Glutamatergic neuron (in vitro differentiated cells): ENCODE data around the gene IDI1. TPM values are rescaled to one million over a fixed set of nuclear protein-coding genes. Genes with fewer than 3 reads are reported as not detected.

ENCODE experiments used
- DNase-seq: peaks from one replicate; pipeline ENCODE4 v3.0.0; 2022
- H3K27ac Mint-ChIP-seq: one replicate; pipeline ENCODE4 v1.8.0; 2020; ENCODE audit warnings: mild to moderate bottlenecking, mixed read lengths, inconsistent platforms; ENCODE audit not compliant: unreplicated experiment
- H3K27me3 Mint-ChIP-seq: one replicate; pipeline ENCODE4 v1.8.0; 2020; ENCODE audit warnings: mild to moderate bottlenecking, moderate library complexity, mixed read lengths, inconsistent platforms; ENCODE audit not compliant: unreplicated experiment
- H3K36me3 Mint-ChIP-seq: one replicate; pipeline ENCODE4 v1.8.0; 2020; ENCODE audit warnings: mild to moderate bottlenecking, mixed read lengths, inconsistent platforms; ENCODE audit not compliant: unreplicated experiment
- H3K4me1 Mint-ChIP-seq: one replicate; pipeline ENCODE4 v1.8.0; 2020; ENCODE audit warnings: mild to moderate bottlenecking, low read depth, mixed read lengths, inconsistent platforms; ENCODE audit not compliant: unreplicated experiment
- H3K4me3 Mint-ChIP-seq: one replicate; pipeline ENCODE4 v1.8.0; 2020; ENCODE audit warnings: mild to moderate bottlenecking, mixed read lengths, inconsistent platforms; ENCODE audit not compliant: unreplicated experiment
- H3K9me3 Mint-ChIP-seq: one replicate; pipeline ENCODE4 v1.8.0; 2020; ENCODE audit warnings: mild to moderate bottlenecking, moderate library complexity, mixed read lengths, inconsistent platforms; ENCODE audit not compliant: unreplicated experiment
- total RNA-seq: library from RNA; stranded (reverse); fragmentation: NEBNext Ultra II Directional; extraction: Animal tissue kit (Norgen Biotek cat#: 25700); gene quantifications from one replicate; pipeline ENCODE4 v1.2.1, GENCODE V29; 2021; ENCODE audit not compliant: unreplicated experiment
- TF ChIP-seq, protein P1 (sequence below): fragments of 200-600 bp; sonication (generic); IDR thresholded peaks from one replicate; pipeline ENCODE4 v1.5.0; 2021; ENCODE audit not compliant: partially characterized antibody, unreplicated experiment

IDI1 gene
- total RNA-seq, 1 donor from 2014 or later: 103 TPM

DNA sequence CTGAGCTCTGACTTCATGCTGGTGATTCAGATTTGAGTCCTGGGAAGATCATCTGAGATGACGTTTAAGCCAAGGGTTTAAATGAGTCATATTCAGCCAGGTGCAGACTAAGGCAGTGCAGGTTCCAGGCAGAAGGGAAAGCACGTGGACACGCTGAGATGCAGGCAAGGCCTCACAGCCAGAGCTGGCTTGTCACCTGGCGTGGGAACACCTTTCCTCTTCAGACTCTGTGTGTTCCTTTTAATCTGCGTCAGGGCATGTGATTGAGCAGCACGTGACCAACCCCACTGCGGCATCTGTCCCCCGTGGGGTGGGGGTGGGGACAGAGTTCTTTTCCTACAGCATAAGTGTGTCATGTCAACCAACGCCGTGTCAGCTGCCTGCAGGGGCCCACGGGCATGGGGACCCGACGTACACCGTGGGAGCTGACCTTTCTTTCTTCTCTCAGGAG is 12.6 kb downstream of the IDI1 start:
- TF ChIP-seq, protein P1, sequence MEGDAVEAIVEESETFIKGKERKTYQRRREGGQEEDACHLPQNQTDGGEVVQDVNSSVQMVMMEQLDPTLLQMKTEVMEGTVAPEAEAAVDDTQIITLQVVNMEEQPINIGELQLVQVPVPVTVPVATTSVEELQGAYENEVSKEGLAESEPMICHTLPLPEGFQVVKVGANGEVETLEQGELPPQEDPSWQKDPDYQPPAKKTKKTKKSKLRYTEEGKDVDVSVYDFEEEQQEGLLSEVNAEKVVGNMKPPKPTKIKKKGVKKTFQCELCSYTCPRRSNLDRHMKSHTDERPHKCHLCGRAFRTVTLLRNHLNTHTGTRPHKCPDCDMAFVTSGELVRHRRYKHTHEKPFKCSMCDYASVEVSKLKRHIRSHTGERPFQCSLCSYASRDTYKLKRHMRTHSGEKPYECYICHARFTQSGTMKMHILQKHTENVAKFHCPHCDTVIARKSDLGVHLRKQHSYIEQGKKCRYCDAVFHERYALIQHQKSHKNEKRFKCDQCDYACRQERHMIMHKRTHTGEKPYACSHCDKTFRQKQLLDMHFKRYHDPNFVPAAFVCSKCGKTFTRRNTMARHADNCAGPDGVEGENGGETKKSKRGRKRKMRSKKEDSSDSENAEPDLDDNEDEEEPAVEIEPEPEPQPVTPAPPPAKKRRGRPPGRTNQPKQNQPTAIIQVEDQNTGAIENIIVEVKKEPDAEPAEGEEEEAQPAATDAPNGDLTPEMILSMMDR: no peak
- no peak overlapping the region for H3K4me3 Mint-ChIP-seq
- no peak overlapping the region for H3K27ac Mint-ChIP-seq
- H3K4me1 Mint-ChIP-seq: peaks cover 10% of the 10 kb centered on the region
- H3K27me3 Mint-ChIP-seq: peaks cover 5% of the 10 kb centered on the region
- H3K36me3 Mint-ChIP-seq: no peaks in the 10 kb centered on the region
- no peak for DNase-seq
- H3K9me3 Mint-ChIP-seq: peaks cover 2% of the 10 kb centered on the region

DNA sequence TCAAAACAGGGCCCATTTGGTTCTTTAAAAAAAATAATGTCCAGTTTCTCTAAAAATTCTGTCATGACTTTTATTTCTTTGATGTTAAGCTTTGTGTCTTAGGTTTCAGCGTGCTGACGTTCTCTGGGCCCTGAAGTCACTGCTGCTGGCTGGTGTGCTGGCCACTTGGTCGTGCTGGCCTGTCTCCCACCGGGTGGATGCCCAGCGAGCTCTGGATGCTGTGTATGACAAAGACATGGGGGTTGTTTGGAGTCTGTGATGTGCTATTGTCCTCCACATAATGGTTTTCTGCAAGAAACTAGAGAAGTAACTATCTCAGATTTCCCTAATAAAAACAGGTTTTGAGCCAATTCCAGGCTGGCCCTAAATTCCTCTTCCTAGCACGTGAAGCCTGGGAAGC is 13.7 kb downstream of the IDI1 start:
- no peak overlapping the region for H3K4me3 Mint-ChIP-seq
- no peak overlapping the region for H3K27ac Mint-ChIP-seq
- peaks cover 2% of the 10 kb centered on the region for H3K9me3 Mint-ChIP-seq
- H3K36me3 Mint-ChIP-seq: no peaks in the 10 kb centered on the region
- no peak for DNase-seq
- TF ChIP-seq, protein P1: no peak
- peaks cover 10% of the 10 kb centered on the region for H3K4me1 Mint-ChIP-seq
- H3K27me3 Mint-ChIP-seq: peaks cover 5% of the 10 kb centered on the region

DNA sequence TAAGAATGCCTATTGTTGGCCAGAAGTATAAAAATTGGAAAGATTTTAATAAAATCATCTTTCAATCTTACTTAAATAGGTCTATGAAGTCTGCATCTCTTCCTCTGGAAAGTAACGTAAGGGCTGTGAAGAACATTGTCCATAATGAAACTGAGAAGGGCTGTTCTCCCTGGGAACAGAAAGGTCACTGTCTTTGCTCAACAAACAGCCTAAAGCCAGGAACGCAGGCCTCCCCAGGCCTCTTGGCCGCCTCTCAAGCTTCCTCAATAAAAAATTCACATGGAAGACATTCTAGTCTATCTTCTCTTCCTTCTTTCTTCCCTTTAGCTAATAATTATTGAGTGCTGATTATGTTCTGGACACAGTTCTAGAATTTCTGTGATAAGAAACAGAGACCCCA is 14.2 kb downstream of the IDI1 start:
- H3K27ac Mint-ChIP-seq: no peak overlapping the region
- peaks cover 2% of the 10 kb centered on the region for H3K9me3 Mint-ChIP-seq
- DNase-seq: no peak
- TF ChIP-seq, protein P1: no peak
- peaks cover 3% of the 10 kb centered on the region for H3K27me3 Mint-ChIP-seq
- H3K36me3 Mint-ChIP-seq: no peaks in the 10 kb centered on the region
- peaks cover 7% of the 10 kb centered on the region for H3K4me1 Mint-ChIP-seq
- no peak overlapping the region for H3K4me3 Mint-ChIP-seq

DNA sequence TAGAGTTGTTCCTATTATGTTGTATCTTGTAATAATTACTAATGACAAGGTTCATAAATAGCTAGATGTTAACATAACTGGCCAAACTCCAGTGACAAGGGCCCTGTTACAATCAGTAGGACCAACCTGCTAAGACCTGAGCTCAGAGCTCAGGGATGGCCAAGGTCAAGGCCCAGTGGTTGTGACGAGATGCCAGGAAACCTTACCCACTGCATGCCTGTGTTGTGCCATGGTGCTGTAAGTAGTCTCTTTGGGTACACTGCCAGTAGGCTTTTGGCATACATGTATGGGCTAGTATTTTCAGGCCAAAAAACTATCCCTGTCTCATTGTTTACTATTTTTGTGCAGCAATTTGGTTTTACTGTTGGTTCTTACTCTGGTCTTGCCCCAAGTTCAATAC is 15.3 kb downstream of the IDI1 start:
- Mint-ChIP-seq H3K4me3 (no peak overlapping the region), H3K27ac (no peak overlapping the region), H3K36me3 (no peaks in the 10 kb centered on the region), H3K4me1 (peaks cover 7% of the 10 kb centered on the region), H3K9me3 (peaks cover 2% of the 10 kb centered on the region), H3K27me3 (peaks cover 3% of the 10 kb centered on the region)
- TF ChIP-seq, protein P1: no peak
- no peak for DNase-seq

DNA sequence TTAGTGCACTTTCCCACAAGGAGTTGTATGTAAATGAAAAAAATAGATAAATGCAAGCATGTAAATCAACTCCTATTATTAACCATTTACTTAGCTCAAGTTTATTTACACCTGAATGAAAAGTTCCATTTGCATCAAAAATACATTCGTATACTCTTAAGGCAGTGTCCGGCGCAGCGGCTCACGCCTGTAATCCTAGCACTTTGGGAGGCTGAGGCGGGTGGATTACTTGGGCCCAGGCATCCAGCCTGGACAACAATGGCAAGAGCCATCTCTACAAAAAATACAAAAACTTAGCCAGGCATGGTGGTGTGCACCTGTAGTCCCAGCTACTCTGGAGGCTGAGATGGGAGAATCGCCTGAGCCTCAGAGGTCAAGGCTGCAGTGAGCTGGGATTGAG is 19.1 kb downstream of the IDI1 start:
- Mint-ChIP-seq H3K27me3 (no peaks in the 10 kb centered on the region), H3K9me3 (no peaks in the 10 kb centered on the region), H3K4me1 (no peaks in the 10 kb centered on the region), H3K36me3 (no peaks in the 10 kb centered on the region), H3K27ac (no peak overlapping the region), H3K4me3 (no peak overlapping the region)
- TF ChIP-seq, protein P1: no peak
- no peak for DNase-seq
